ENCODE data around the gene KCNH8. TPM values are rescaled to one million over a fixed set of nuclear protein-coding genes. Genes with fewer than 3 reads are reported as not detected.

The KCNH8 gene
- total and polyA plus RNA-seq, 9 donors: 0.08 to 0.37 (median 0.12) TPM

DNA sequence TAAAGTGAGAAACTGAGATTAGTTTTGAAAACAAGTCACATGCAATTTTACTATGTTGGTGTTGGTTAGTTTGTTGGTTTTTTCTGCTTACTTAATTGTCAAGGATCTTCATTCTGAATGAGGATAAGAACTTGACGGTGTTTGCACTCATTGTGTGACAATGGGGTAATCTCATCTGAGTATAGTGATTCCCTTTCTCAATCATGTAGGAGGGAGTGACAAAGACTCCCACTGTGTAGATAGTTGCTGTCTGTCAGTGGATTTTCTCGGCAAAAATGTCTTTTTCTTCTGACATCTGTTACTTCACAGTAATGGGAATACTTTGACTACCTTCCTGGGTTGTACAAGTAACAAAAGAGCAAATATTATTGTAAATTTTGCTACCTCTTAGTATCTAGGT lies 23.5 kb downstream of the KCNH8 start:
- Histone ChIP-seq H3K27ac (ENCODE audit: low read length) (no peak overlapping the region), H3K4me3 (ENCODE audit: low read length) (no peak overlapping the region), H3K4me1 (ENCODE audit: control insufficient read depth, insufficient read depth, low read length) (no peaks in the 10 kb centered on the region), H3K36me3 (ENCODE audit: control insufficient read depth, insufficient read depth, low read length) (no peaks in the 10 kb centered on the region), H3K27me3 (ENCODE audit: control insufficient read depth, insufficient read depth, low read length) (no peaks in the 10 kb centered on the region), H3K9me3 (replicated peaks; ENCODE audit: control insufficient read depth, low read depth, low read length) (no peaks in the 10 kb centered on the region)
- no CpG with 5 or more reads among the region's 2 CpGs for WGBS (ENCODE audit: insufficient coverage)
- no peak for DNase-seq

GRCh38 chr3:19173945-19174344 lies 25.6 kb downstream of the KCNH8 start:
- Histone ChIP-seq H3K4me3 (ENCODE audit: low read length) (no peak overlapping the region), H3K36me3 (ENCODE audit: control insufficient read depth, insufficient read depth, low read length) (no peaks in the 10 kb centered on the region), H3K27me3 (ENCODE audit: control insufficient read depth, insufficient read depth, low read length) (no peaks in the 10 kb centered on the region), H3K4me1 (ENCODE audit: control insufficient read depth, insufficient read depth, low read length) (no peaks in the 10 kb centered on the region), H3K9me3 (replicated peaks; ENCODE audit: control insufficient read depth, low read depth, low read length) (no peaks in the 10 kb centered on the region), H3K27ac (ENCODE audit: low read length) (no peak overlapping the region)
- DNase-seq: no peak
- no CpG with 5 or more reads among the region's 1 CpG for WGBS (ENCODE audit: insufficient coverage)

- Histone ChIP-seq H3K4me1 (ENCODE audit: control insufficient read depth, insufficient read depth, low read length) (no peaks in the 10 kb centered on the region), H3K27me3 (ENCODE audit: control insufficient read depth, insufficient read depth, low read length) (no peaks in the 10 kb centered on the region), H3K36me3 (ENCODE audit: control insufficient read depth, insufficient read depth, low read length) (no peaks in the 10 kb centered on the region), H3K27ac (ENCODE audit: low read length) (no peak overlapping the region), H3K4me3 (ENCODE audit: low read length) (no peak overlapping the region), H3K9me3 (replicated peaks; ENCODE audit: control insufficient read depth, low read depth, low read length) (no peaks in the 10 kb centered on the region)
- 28% methylated on average over 2 of the region's 5 CpGs for WGBS (ENCODE audit: insufficient coverage)
- DNase-seq: no peak
Observed at GRCh38 chr3:19183584-19183983, 35.3 kb downstream of the KCNH8 start.

DNA sequence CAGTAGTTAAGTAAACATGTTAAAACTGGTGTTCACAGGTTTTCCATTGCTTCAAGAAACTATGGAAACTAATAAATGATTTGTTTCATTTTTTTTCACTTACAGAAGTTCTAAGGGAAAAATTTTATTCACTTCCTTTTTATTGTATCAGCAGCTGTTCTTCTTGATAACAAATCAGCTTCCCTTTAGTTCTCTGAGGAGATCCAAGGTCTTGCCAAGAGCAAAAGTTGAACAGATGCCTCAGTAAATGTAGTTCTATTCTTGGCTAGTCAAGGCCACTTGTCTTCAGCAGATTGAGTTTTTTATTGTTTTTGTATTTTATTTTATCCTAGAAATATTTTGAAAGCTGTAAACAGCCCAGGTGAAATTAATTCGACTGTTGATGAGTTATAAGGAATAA lies 41.8 kb downstream of the KCNH8 start:
- WGBS (ENCODE audit: insufficient coverage): no CpG with 5 or more reads among the region's 1 CpG

GRCh38 chr3:19190602-19191001 lies 42.3 kb downstream of the KCNH8 start:
- Histone ChIP-seq H3K9me3 (replicated peaks; ENCODE audit: control insufficient read depth, low read depth, low read length) (no peaks in the 10 kb centered on the region), H3K27me3 (ENCODE audit: control insufficient read depth, insufficient read depth, low read length) (no peaks in the 10 kb centered on the region), H3K4me1 (ENCODE audit: control insufficient read depth, insufficient read depth, low read length) (no peaks in the 10 kb centered on the region), H3K36me3 (ENCODE audit: control insufficient read depth, insufficient read depth, low read length) (no peaks in the 10 kb centered on the region), H3K27ac (ENCODE audit: low read length) (no peak overlapping the region), H3K4me3 (ENCODE audit: low read length) (no peak overlapping the region)
- no peak for DNase-seq
- 100% methylated on average over 1 of the region's 4 CpGs for WGBS (ENCODE audit: insufficient coverage)

More for the DNA sequence above, 41.8 kb downstream of the KCNH8 start:
- H3K36me3 ChIP-seq (ENCODE audit: control insufficient read depth, insufficient read depth, low read length): no peaks in the 10 kb centered on the region
- H3K4me1 ChIP-seq (ENCODE audit: control insufficient read depth, insufficient read depth, low read length): no peaks in the 10 kb centered on the region
- H3K27me3 ChIP-seq (ENCODE audit: control insufficient read depth, insufficient read depth, low read length): no peaks in the 10 kb centered on the region
- peak; percentile 1 for DNase-seq
- no peak overlapping the region for H3K27ac ChIP-seq (ENCODE audit: low read length)
- H3K4me3 ChIP-seq (ENCODE audit: low read length): no peak overlapping the region
- no peaks in the 10 kb centered on the region for H3K9me3 ChIP-seq (replicated peaks; ENCODE audit: control insufficient read depth, low read depth, low read length)

GRCh38 chr3:19199131-19199530 lies 50.8 kb downstream of the KCNH8 start:
- no CpG with 5 or more reads among the region's 2 CpGs for WGBS (ENCODE audit: insufficient coverage)
- Histone ChIP-seq H3K4me1 (ENCODE audit: control insufficient read depth, insufficient read depth, low read length) (no peaks in the 10 kb centered on the region), H3K27ac (ENCODE audit: low read length) (no peak overlapping the region), H3K9me3 (replicated peaks; ENCODE audit: control insufficient read depth, low read depth, low read length) (no peaks in the 10 kb centered on the region), H3K4me3 (ENCODE audit: low read length) (no peak overlapping the region), H3K27me3 (ENCODE audit: control insufficient read depth, insufficient read depth, low read length) (no peaks in the 10 kb centered on the region), H3K36me3 (ENCODE audit: control insufficient read depth, insufficient read depth, low read length) (no peaks in the 10 kb centered on the region)
- DNase-seq: no peak

DNA sequence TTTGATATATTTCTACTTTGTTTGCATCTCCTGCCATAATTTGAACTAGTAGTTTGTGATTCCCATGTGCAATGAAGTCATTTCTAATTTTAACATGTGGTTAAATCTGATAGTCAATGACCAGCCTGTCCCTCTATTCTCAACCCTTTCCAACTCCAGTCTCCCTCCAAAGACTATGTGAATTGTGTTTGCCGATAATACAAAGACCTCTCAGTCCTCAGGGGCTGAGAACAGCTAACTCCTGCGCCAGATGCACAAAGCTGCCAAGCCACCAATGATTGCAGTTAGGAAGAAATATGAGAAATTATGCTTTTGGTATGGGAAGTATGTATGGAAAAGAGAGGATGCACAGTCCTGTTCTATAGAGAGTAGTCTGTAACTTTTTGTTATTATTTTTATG lies 54.0 kb downstream of the KCNH8 start:
- DNase-seq: peak; percentile 44
- no peaks in the 10 kb centered on the region for H3K27me3 ChIP-seq (ENCODE audit: control insufficient read depth, insufficient read depth, low read length)
- no peaks in the 10 kb centered on the region for H3K9me3 ChIP-seq (replicated peaks; ENCODE audit: control insufficient read depth, low read depth, low read length)
- no peak overlapping the region for H3K4me3 ChIP-seq (ENCODE audit: low read length)
- H3K4me1 ChIP-seq (ENCODE audit: control insufficient read depth, insufficient read depth, low read length): no peaks in the 10 kb centered on the region
- WGBS (ENCODE audit: insufficient coverage): no CpG with 5 or more reads among the region's 2 CpGs
- H3K27ac ChIP-seq (ENCODE audit: low read length): no peak overlapping the region
- H3K36me3 ChIP-seq (ENCODE audit: control insufficient read depth, insufficient read depth, low read length): no peaks in the 10 kb centered on the region

- no peak overlapping the region for H3K27ac ChIP-seq (ENCODE audit: low read length)
- H3K36me3 ChIP-seq (ENCODE audit: control insufficient read depth, insufficient read depth, low read length): no peaks in the 10 kb centered on the region
- H3K27me3 ChIP-seq (ENCODE audit: control insufficient read depth, insufficient read depth, low read length): no peaks in the 10 kb centered on the region
- H3K4me1 ChIP-seq (ENCODE audit: control insufficient read depth, insufficient read depth, low read length): no peaks in the 10 kb centered on the region
- H3K4me3 ChIP-seq (ENCODE audit: low read length): no peak overlapping the region
- no CpG with 5 or more reads among the region's 3 CpGs for WGBS (ENCODE audit: insufficient coverage)
- no peak for DNase-seq
- no peaks in the 10 kb centered on the region for H3K9me3 ChIP-seq (replicated peaks; ENCODE audit: control insufficient read depth, low read depth, low read length)
Observed at GRCh38 chr3:19202754-19203153, 54.4 kb downstream of the KCNH8 start.

- Histone ChIP-seq H3K36me3 (ENCODE audit: control insufficient read depth, insufficient read depth, low read length) (no peaks in the 10 kb centered on the region), H3K27ac (ENCODE audit: low read length) (no peak overlapping the region), H3K4me3 (ENCODE audit: low read length) (no peak overlapping the region), H3K4me1 (ENCODE audit: control insufficient read depth, insufficient read depth, low read length) (no peaks in the 10 kb centered on the region), H3K27me3 (ENCODE audit: control insufficient read depth, insufficient read depth, low read length) (no peaks in the 10 kb centered on the region), H3K9me3 (replicated peaks; ENCODE audit: control insufficient read depth, low read depth, low read length) (no peaks in the 10 kb centered on the region)
- 79% methylated on average over 2 of the region's 2 CpGs for WGBS (ENCODE audit: insufficient coverage)
- no peak for DNase-seq
Observed at GRCh38 chr3:19206540-19206939, 58.2 kb downstream of the KCNH8 start.

GRCh38 chr3:19213603-19214220 lies 65.4 kb downstream of the KCNH8 start:
- 48% methylated on average over 4 of the region's 6 CpGs for WGBS (ENCODE audit: insufficient coverage)
- peak; percentile 2 for DNase-seq
- no peaks in the 10 kb centered on the region for H3K27me3 ChIP-seq (ENCODE audit: control insufficient read depth, insufficient read depth, low read length)
- H3K9me3 ChIP-seq (replicated peaks; ENCODE audit: control insufficient read depth, low read depth, low read length): no peaks in the 10 kb centered on the region
- no peaks in the 10 kb centered on the region for H3K36me3 ChIP-seq (ENCODE audit: control insufficient read depth, insufficient read depth, low read length)
- H3K4me3 ChIP-seq (ENCODE audit: low read length): no peak overlapping the region
- H3K4me1 ChIP-seq (ENCODE audit: control insufficient read depth, insufficient read depth, low read length): no peaks in the 10 kb centered on the region
- H3K27ac ChIP-seq (ENCODE audit: low read length): no peak overlapping the region

DNA sequence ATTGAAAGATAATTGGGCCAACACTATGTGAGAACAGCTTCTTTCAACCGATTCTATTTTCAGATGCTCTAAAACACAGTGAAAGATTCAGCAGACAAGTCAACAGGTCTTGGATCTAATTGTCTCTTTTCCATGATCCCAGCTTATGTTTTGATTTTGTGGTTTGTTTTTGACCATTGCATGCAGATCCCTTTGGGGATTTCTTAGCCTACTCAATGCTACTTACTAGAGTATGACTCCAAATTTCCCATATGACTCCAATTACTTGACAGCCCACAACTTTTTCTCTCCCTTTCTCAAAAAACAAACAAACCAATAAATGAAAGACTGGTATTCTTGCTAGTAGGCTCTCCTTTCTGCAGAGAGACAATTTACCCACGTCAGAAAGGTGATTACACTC lies 67.1 kb downstream of the KCNH8 start:
- Histone ChIP-seq H3K36me3 (ENCODE audit: control insufficient read depth, insufficient read depth, low read length) (no peaks in the 10 kb centered on the region), H3K4me3 (ENCODE audit: low read length) (no peak overlapping the region), H3K27me3 (ENCODE audit: control insufficient read depth, insufficient read depth, low read length) (no peaks in the 10 kb centered on the region), H3K27ac (ENCODE audit: low read length) (no peak overlapping the region), H3K4me1 (ENCODE audit: control insufficient read depth, insufficient read depth, low read length) (no peaks in the 10 kb centered on the region), H3K9me3 (replicated peaks; ENCODE audit: control insufficient read depth, low read depth, low read length) (no peaks in the 10 kb centered on the region)
- WGBS (ENCODE audit: insufficient coverage): no CpG with 5 or more reads among the region's 2 CpGs
- DNase-seq: peak; percentile 49
